Astrocyte (in vitro differentiated cells and primary cell): ENCODE measurements around the gene MYO1B. TPM values are rescaled to one million over a fixed set of nuclear protein-coding genes. Genes with fewer than 3 reads are reported as not detected.

Experiments
- DNase-seq: peaks from one replicate; pipeline ENCODE4 v3.0.0-alpha.2; 2010; ENCODE audit warnings: low read depth
- FAIRE-seq: peaks from 2 replicates; lab custom pipeline; 2011; peaks lifted over from hg19 to GRCh38; lab: Jason Lieb, UNC
- H2AFZ ChIP-seq: 2 replicates; pipeline ENCODE4 v1.6.0; 2012; ENCODE audit warnings: low read depth, low read length, inconsistent platforms
- H3K27ac ChIP-seq: 2 replicates; pipeline ENCODE4 v1.5.1; 2011; ENCODE audit warnings: low read depth, low read length, inconsistent platforms
- H3K27me3 ChIP-seq: 2 replicates; pipeline ENCODE4 v1.6.0; 2011; ENCODE audit warnings: low read length, inconsistent platforms; ENCODE audit not compliant: insufficient read depth
- H3K36me3 ChIP-seq: 2 replicates; pipeline ENCODE4 v1.5.1; 2011; ENCODE audit warnings: low read length, inconsistent platforms; ENCODE audit not compliant: insufficient read depth
- H3K4me1 ChIP-seq: 2 replicates; pipeline ENCODE4 v1.5.1; 2011; ENCODE audit warnings: low read length, inconsistent platforms; ENCODE audit not compliant: insufficient read depth
- H3K4me2 ChIP-seq: 2 replicates; pipeline ENCODE4 v1.6.0; 2012; ENCODE audit warnings: low read length, inconsistent platforms
- H3K4me3 ChIP-seq: 2 replicates; pipeline ENCODE4 v1.5.1; 2011; ENCODE audit warnings: low read depth, mild to moderate bottlenecking, low read length, inconsistent platforms; ENCODE audit not compliant: insufficient read depth
- H3K79me2 ChIP-seq: 2 replicates; pipeline ENCODE4 v1.6.0; 2012; ENCODE audit warnings: mild to moderate bottlenecking, low read length, inconsistent platforms; ENCODE audit not compliant: insufficient read depth
- H3K9ac ChIP-seq: 2 replicates; pipeline ENCODE4 v1.6.0; 2012; ENCODE audit warnings: mild to moderate bottlenecking, low read length, inconsistent platforms
- H3K9me3 ChIP-seq: 2 replicates; pipeline ENCODE4 v1.5.1; 2012; ENCODE audit warnings: low read depth, mild to moderate bottlenecking, low read length, inconsistent platforms; ENCODE audit not compliant: insufficient read depth
- H4K20me1 ChIP-seq: 2 replicates; pipeline ENCODE4 v1.6.0; 2012; ENCODE audit warnings: low read length, inconsistent platforms; ENCODE audit not compliant: insufficient read depth
- H3K27ac Mint-ChIP-seq: one replicate; pipeline ENCODE4 v1.8.0; 2021; ENCODE audit warnings: mild to moderate bottlenecking, mixed read lengths; ENCODE audit not compliant: unreplicated experiment
- H3K27me3 Mint-ChIP-seq: one replicate; pipeline ENCODE4 v1.8.0; 2021; ENCODE audit warnings: low read depth, mixed read lengths; ENCODE audit not compliant: unreplicated experiment
- H3K36me3 Mint-ChIP-seq: one replicate; pipeline ENCODE4 v1.8.0; 2021; ENCODE audit warnings: low read depth, mixed read lengths; ENCODE audit not compliant: unreplicated experiment
- H3K4me1 Mint-ChIP-seq: one replicate; pipeline ENCODE4 v1.8.0; 2021; ENCODE audit warnings: low read depth, mixed read lengths; ENCODE audit not compliant: unreplicated experiment
- H3K4me3 Mint-ChIP-seq: one replicate; pipeline ENCODE4 v1.8.0; 2021; ENCODE audit warnings: mild to moderate bottlenecking, moderate library complexity, mixed read lengths; ENCODE audit not compliant: unreplicated experiment
- H3K9me3 Mint-ChIP-seq: one replicate; pipeline ENCODE4 v1.8.0; 2021; ENCODE audit warnings: mild to moderate bottlenecking, mixed read lengths; ENCODE audit not compliant: unreplicated experiment
- CTCF ChIP-seq: IDR thresholded peaks from 2 replicates; pipeline ENCODE4 v1.5.1; 2011; ENCODE audit warnings: low read depth, mild to moderate bottlenecking, inconsistent platforms, low read length, moderate library complexity; ENCODE audit not compliant: insufficient read depth
- EZH2 ChIP-seq: IDR thresholded peaks from 2 replicates; pipeline ENCODE4 v1.6.1; 2012; ENCODE audit warnings: mild to moderate bottlenecking, low read length, inconsistent platforms; ENCODE audit not compliant: insufficient read depth
- total RNA-seq: library from RNA; stranded (reverse); gene quantifications from 2 replicates; pipeline ENCODE4 v1.2.1, GENCODE V29; 2021

Gene MYO1B
- total RNA-seq, 1 donor from 2014 or later = 95.7 TPM

DNA sequence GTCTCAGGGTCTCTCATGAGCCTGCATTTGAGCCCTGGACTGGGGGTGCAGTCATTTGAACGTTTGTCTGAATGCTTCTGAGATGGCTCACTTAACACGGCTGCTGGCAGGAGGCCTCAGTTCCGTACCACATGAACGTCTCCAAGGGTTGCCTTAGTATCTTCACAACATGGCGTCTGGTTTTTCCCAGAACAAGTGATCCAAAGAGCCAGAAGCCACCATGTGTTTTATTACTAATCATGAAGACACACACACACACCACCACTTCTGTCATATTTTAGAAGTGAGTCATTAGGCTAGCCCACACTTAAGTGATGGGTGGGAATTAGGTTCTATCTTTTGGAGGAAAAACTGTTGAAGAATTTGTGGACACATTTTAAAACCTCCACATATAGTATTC, 15.0 kb upstream of the MYO1B start:
- TF ChIP-seq EZH2 = no peak
- TF ChIP-seq CTCF = no peak
- no peaks in the 10 kb centered on the region for H3K79me2 ChIP-seq
- Mint-ChIP-seq H3K27ac (peak overlapping the region; percentile 91), H3K4me1 (peaks cover 52% of the 10 kb centered on the region), H3K4me3 (no peak overlapping the region), H3K36me3 (no peaks in the 10 kb centered on the region), H3K27me3 (no peaks in the 10 kb centered on the region), H3K9me3 (no peaks in the 10 kb centered on the region)
- H3K9ac ChIP-seq = peak overlapping the region; percentile 54
- H3K9me3 ChIP-seq = no peaks in the 10 kb centered on the region
- no peaks in the 10 kb centered on the region for H3K36me3 ChIP-seq
- H3K27ac ChIP-seq = peak overlapping the region; percentile 86
- H3K4me3 ChIP-seq = peak overlapping the region; percentile 8
- peaks cover 26% of the 10 kb centered on the region for H3K4me1 ChIP-seq
- DNase-seq = peak; percentile 98
- no peaks in the 10 kb centered on the region for H4K20me1 ChIP-seq
- peak overlapping the region; percentile 58 for H2AFZ ChIP-seq
- FAIRE-seq = peak; percentile 92
- no peaks in the 10 kb centered on the region for H3K27me3 ChIP-seq
- peak overlapping the region; percentile 60 for H3K4me2 ChIP-seq

- no peak overlapping the region for H3K4me3 Mint-ChIP-seq
- Histone ChIP-seq H3K27me3 (no peaks in the 10 kb centered on the region), H3K36me3 (no peaks in the 10 kb centered on the region), H3K9me3 (no peaks in the 10 kb centered on the region), H3K4me2 (no peak overlapping the region), H3K79me2 (no peaks in the 10 kb centered on the region), H4K20me1 (no peaks in the 10 kb centered on the region), H2AFZ (no peak overlapping the region), H3K9ac (peak overlapping the region; percentile 18), H3K4me3 (no peak overlapping the region), H3K27ac (no peak overlapping the region), H3K4me1 (peaks cover 23% of the 10 kb centered on the region)
- FAIRE-seq = peak; percentile 72
- peak overlapping the region; percentile 42 for H3K27ac Mint-ChIP-seq
- TF ChIP-seq EZH2 = no peak
- TF ChIP-seq CTCF = peak; percentile 45
- H3K36me3 Mint-ChIP-seq = no peaks in the 10 kb centered on the region
- H3K9me3 Mint-ChIP-seq = no peaks in the 10 kb centered on the region
- H3K4me1 Mint-ChIP-seq = peaks cover 38% of the 10 kb centered on the region
- H3K27me3 Mint-ChIP-seq = no peaks in the 10 kb centered on the region
- no peak for DNase-seq
Observed at GRCh38 chr2:191231995-191232394, 13.2 kb upstream of the MYO1B start.

DNA sequence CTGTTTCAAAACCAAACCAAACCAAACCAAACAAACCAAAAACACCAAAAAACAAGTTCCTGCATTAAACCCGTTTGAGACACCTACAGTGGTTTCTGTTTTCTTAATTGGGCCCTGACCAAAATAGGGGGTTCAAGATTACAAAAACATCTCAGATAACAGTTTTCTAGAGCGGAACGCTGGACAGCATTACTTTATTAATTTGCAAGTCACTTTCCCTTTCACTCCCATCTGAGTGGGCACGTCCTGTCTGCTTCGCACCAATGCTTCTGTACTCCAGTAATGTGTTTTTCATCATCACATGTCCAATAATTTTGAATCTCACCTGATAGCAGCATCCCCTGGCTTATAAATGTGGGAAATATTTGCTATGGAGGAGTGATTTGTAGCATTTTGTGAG, 11.7 kb upstream of the MYO1B start:
- Histone ChIP-seq H3K27ac (no peak overlapping the region), H3K27me3 (no peaks in the 10 kb centered on the region), H3K4me3 (no peak overlapping the region), H3K9me3 (no peaks in the 10 kb centered on the region), H3K4me1 (peaks cover 23% of the 10 kb centered on the region), H3K36me3 (no peaks in the 10 kb centered on the region), H2AFZ (no peak overlapping the region), H3K4me2 (no peak overlapping the region), H3K9ac (no peak overlapping the region), H3K79me2 (no peaks in the 10 kb centered on the region), H4K20me1 (no peaks in the 10 kb centered on the region)
- no peak for TF ChIP-seq EZH2
- TF ChIP-seq CTCF = no peak
- Mint-ChIP-seq H3K27me3 (no peaks in the 10 kb centered on the region), H3K4me3 (no peak overlapping the region), H3K36me3 (no peaks in the 10 kb centered on the region), H3K9me3 (no peaks in the 10 kb centered on the region), H3K4me1 (peaks cover 33% of the 10 kb centered on the region), H3K27ac (no peak overlapping the region)
- DNase-seq (no peak), FAIRE-seq (no peak)
